ENCODE data around the gene VEZF1.

DNA sequence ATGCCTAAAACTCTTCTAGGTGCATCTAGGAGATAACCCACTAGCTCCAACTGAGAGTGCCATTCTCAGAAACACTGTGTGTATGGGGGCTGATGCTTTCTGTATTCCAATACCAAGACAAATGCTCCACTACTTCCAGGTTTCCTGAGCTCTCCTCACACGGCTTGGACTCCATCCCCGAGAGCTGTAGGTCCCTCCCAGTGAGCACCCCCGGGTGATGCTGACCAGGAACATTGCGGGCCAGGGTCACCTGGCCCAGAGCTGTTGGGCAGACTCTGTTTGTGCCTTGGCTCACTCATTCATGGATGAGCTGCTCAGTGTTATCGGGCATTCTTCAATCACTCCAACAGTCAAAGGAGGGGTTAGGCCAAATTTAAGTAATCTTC, 39.9 kb downstream of the VEZF1 start:
- TF ChIP-seq, protein P1, sequence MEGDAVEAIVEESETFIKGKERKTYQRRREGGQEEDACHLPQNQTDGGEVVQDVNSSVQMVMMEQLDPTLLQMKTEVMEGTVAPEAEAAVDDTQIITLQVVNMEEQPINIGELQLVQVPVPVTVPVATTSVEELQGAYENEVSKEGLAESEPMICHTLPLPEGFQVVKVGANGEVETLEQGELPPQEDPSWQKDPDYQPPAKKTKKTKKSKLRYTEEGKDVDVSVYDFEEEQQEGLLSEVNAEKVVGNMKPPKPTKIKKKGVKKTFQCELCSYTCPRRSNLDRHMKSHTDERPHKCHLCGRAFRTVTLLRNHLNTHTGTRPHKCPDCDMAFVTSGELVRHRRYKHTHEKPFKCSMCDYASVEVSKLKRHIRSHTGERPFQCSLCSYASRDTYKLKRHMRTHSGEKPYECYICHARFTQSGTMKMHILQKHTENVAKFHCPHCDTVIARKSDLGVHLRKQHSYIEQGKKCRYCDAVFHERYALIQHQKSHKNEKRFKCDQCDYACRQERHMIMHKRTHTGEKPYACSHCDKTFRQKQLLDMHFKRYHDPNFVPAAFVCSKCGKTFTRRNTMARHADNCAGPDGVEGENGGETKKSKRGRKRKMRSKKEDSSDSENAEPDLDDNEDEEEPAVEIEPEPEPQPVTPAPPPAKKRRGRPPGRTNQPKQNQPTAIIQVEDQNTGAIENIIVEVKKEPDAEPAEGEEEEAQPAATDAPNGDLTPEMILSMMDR (IDR thresholded peaks at IDR 0.05), result no peak
- TF ChIP-seq POLR2A (IDR thresholded peaks at IDR 0.05) (no peak), EP300 (IDR thresholded peaks at IDR 0.05) (no peak)

All from ovary (tissue), 3 donors.